AG04449 (cell line): ENCODE data around the gene ZNF598.
A peak's percentile ranks its signal among the peaks of the same experiment; 100 is the strongest.

ENCODE experiments used
- CTCF ChIA-PET: fragments of 350-600 bp; formaldehyde crosslinking; extraction: SDS; loops from one replicate; lab custom pipeline; 2021; ENCODE audit warnings: antibody characterized with exemption; lab: Yijun Ruan, JAX
- POLR2A ChIA-PET: fragments of 400-600, 350-600 bp; formaldehyde crosslinking; extraction: SDS; loops from one replicate; lab custom pipeline; 2020; ENCODE audit warnings: antibody characterized with exemption, inconsistent platforms; lab: Yijun Ruan, JAX
- DNase-seq: peaks from one replicate; pipeline ENCODE4 v3.0.0-alpha.2; 2010; ENCODE audit warnings: low read depth, low spot score
- H3K4me3 ChIP-seq: 2 replicates; pipeline ENCODE4 v1.5.1; 2011; ENCODE audit warnings: low read depth, mild to moderate bottlenecking, control low read depth, low read length
- TF ChIP-seq, protein P1 (sequence below): IDR thresholded peaks from one replicate; pipeline ENCODE4 v1.5.1; 2011; ENCODE audit warnings: mild to moderate bottlenecking, moderate library complexity, low read length, control low read depth, inconsistent platforms; ENCODE audit not compliant: insufficient read depth; ENCODE audit errors: missing control alignments

Gene ZNF598

DNA sequence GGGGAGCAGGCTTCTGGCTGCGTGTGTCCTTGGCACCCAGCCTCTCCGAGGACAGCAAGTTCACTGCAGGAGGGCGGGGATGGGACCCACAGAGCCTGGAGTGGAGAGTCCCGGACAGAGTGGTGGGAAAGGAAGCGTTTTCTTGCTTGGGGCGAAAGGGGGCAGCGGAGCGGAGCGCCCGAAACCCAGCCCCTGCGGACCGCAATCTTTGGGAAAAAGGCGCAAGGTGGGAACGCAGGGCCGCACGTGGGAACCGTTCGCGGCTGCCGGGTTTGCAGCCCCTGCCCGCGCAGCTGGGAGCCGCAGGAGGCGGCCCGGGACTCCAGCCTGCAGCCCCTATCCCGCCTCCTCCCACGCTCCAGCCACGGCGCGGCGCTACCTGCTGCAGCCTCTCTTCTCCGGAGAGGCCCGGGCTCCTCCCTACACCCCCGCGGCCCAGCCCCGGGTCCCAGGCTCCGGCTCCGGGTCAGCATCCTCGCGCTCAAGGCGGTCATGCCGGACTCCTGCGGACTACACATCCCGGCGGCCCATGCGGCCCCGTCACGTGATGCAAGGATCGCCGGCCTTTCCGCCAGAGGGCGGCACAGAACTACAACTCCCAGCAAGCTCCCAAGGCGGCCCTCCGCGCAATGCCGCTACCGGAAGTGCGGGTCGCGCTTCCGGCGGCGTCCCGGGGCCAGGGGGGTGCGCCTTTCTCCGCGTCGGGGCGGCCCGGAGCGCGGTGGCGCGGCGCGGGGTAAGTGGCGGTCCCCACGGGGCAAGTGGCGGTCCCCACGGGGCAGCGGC, 37.9 kb upstream of the ZNF598 start, which contains the start of the genes NTHL1 and TSC2:
TSS of gene NTHL1 (minus strand) at position 505 of the 786 bp plus-strand sequence. CDS start at position 494, 11 bp downstream.
TSS of gene TSC2 (plus strand) at position 656 of the 786 bp plus-strand sequence. CDS start 631 bp downstream, outside the sequence.
- CTCF ChIA-PET: interaction anchor here (0.7 to 5.0 kb wide), 10 partner anchors 9 to 93 kb away, joined by 3 to 19 read pairs (median 5); no protein-coding TSS in a partner anchor
- POLR2A ChIA-PET: interaction anchor here (0.7 to 2.1 kb wide), 12 partner anchors 12 to 108 kb away, joined by 3 to 11 read pairs (median 5); partner anchors contain the start of genes RAB26, RPS2 and TRAF7
- DNase-seq: peak; percentile 70

DNA sequence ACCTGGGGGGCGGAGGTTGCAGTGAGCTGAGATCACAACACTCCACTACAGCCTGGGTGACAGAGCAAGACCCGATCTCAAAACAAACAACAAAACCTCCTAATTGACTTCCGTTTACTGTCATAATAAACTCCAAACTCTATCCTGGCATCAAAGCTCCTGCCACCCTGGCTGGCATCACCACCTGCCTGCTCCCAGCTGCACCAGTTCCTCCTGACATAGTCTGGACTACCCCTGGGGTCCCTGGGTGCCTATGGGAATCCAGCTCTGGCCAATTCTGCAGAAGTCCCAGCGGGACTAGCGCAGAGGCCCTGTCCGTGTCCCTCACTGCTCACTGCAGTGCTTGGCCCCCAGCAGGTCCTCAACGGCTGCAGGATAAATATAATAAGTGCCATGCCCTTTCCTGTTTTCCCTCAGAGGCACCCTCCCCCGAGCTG, 37.3 kb upstream of the ZNF598 start:
- TF ChIP-seq, protein P1, sequence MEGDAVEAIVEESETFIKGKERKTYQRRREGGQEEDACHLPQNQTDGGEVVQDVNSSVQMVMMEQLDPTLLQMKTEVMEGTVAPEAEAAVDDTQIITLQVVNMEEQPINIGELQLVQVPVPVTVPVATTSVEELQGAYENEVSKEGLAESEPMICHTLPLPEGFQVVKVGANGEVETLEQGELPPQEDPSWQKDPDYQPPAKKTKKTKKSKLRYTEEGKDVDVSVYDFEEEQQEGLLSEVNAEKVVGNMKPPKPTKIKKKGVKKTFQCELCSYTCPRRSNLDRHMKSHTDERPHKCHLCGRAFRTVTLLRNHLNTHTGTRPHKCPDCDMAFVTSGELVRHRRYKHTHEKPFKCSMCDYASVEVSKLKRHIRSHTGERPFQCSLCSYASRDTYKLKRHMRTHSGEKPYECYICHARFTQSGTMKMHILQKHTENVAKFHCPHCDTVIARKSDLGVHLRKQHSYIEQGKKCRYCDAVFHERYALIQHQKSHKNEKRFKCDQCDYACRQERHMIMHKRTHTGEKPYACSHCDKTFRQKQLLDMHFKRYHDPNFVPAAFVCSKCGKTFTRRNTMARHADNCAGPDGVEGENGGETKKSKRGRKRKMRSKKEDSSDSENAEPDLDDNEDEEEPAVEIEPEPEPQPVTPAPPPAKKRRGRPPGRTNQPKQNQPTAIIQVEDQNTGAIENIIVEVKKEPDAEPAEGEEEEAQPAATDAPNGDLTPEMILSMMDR: peak; percentile 0
- H3K4me3 ChIP-seq: peak overlapping the region; percentile 86
- CTCF ChIA-PET: interaction anchor here (1.2 to 5.0 kb wide), 7 partner anchors 9 to 94 kb away, joined by 4 to 19 read pairs (median 12); no protein-coding TSS in a partner anchor
- no peak for DNase-seq
- POLR2A ChIA-PET: interaction anchor here (1.0 to 2.1 kb wide), 5 partner anchors 11 to 108 kb away, joined by 3 to 11 read pairs (median 5); partner anchors contain the start of gene RPS2

More for the DNA sequence above, 37.9 kb upstream of the ZNF598 start, which contains the start of the genes NTHL1 and TSC2:
- TF ChIP-seq, protein P1: peak; percentile 48
- H3K4me3 ChIP-seq: peak within 1 kb of the TSS; percentile 86

DNA sequence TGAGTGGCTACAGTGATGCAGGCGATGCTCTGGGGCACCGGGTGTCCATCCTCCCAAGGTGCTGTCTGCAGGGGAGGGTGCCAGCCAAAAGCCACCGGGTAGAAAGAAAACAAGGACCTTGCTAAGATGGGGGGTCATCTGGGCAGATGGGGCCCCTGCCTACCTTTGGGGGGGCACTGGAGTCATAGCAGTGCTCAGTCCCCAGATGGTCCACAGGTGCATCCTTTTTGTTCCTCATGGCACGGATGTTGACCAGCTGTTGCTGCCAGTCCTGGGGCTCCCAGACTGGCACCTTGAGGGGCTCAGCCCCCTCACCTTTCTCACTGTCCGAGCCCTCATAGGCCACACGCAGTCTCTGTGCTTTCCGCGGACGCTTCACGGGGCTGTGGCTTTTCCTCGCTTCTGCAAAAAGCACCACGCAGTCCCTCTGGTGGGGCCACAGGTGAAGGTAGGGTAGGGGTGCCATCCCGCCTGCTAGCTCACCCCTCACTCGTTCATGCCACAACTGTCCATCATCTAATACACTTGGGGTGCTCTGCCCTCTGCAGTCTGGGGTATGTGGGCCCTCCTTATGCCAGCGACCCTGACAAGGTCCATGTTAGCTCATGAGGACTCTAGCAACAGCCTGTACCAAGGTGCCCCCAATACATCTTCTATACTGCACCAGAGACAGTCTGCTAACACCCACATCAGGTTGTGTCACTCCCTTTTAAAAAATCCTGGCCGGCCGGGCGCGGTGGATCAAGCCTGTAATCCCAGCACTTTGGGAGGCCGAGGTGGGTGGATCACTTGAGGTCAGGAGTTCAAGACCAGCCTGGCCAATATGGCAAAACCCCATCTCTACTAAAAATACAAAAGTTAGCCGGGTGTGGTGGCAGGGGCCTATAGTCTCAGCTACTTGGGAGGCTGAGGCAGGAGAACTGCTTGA, 36.6 kb upstream of the ZNF598 start:
- POLR2A ChIA-PET: interaction anchor here (1.0 to 2.1 kb wide), 3 partner anchors 11 to 82 kb away, joined by 5 to 11 read pairs (median 8); partner anchors contain the start of gene RPS2

DNA sequence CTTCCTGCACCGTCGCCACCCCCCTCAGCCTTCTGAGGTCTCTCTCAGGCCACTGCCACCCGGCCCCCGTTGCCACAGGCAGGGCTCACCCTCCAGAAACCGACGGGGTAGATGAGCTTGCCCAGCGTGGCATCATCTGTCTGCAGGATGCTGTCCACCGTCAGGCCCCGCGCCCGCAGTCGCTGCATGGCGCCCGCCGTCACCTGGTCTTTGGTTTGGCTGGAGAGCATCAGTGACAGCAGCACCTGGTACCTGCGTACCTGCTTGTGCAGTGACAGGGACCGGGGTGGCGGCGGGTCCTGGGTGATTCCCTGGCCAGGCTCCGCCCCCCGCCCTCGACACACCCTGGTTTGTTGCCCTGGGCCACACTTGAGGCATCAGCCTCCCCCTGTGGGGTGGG, 34.9 kb upstream of the ZNF598 start:
- H3K4me3 ChIP-seq: no peak overlapping the region
- TF ChIP-seq, protein P1: no peak
- CTCF ChIA-PET: interaction anchor here (1.2 to 5.0 kb wide), 3 partner anchors 9 to 96 kb away, joined by 3 to 19 read pairs (median 6); no protein-coding TSS in a partner anchor
- DNase-seq: no peak
- POLR2A ChIA-PET: no interaction called here

More for the DNA sequence above, 36.6 kb upstream of the ZNF598 start:
- peak overlapping the region; percentile 86; the same call in 1 of the 2 replicates for H3K4me3 ChIP-seq
- DNase-seq: no peak
- CTCF ChIA-PET: interaction anchor here (0.8 to 5.0 kb wide), 8 partner anchors 10 to 94 kb away, joined by 3 to 19 read pairs (median 9); no protein-coding TSS in a partner anchor
- TF ChIP-seq, protein P1: no peak

DNA sequence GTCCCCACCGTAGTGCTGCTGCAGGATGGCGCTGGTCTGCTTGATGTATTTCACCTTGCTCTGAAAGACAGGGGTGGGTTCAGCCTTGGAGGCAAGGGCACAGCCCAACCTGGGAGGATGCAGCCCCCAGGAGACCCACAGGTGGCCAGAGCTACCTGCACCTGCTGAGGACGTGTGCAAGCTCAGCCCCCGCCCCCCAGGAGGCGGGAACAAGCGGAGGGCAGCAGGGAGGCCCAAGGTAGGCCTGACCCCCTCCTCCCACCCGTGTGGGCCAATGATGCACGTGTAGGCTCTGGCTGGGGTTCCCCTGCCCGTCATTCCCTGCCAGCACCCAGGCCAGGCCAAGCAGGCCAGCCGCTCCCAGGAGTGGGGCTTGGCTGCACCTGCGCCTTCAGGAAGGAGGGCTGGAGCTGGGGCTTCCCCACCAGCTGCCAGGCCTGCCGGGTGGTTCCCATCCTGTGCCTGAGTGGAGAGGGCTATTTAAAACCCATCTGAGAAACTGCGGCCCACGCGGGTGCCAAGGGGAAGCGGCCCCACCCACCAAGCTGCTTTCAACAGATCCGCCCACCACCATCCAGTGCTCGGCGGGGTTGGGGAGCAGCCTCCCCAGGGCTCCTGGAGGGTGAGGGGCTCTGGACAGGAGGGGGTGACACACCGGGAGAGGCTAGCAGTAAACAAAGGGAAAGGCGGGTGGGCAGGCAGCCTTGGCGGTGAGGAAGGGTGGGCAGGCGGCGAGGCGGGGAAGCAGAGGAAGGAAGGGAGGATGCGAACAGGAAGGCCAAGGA, 34.2 kb upstream of the ZNF598 start:
- DNase-seq: no peak
- no peak overlapping the region for H3K4me3 ChIP-seq
- TF ChIP-seq, protein P1: no peak
- ChIA-PET CTCF (interaction anchor here (1.2 to 5.0 kb wide), 3 partner anchors 8 to 97 kb away, joined by 3 to 19 read pairs (median 6); no protein-coding TSS in a partner anchor), POLR2A (interaction anchor here (1.2 kb wide), 1 partner anchor 11 kb away, joined by 3 read pairs; no protein-coding TSS in a partner anchor)
